ENCODE data around the gene NDUFS1. TPM values are rescaled to one million over a fixed set of nuclear protein-coding genes. Genes with fewer than 3 reads are reported as not detected.

NDUFS1 gene
- total and polyA plus RNA-seq, 9 of the 15 experiments (the other 6 are each of a cell fraction or from before 2014, with no cell fraction given) = 75.0 to 130 (median 91.5) TPM

DNA sequence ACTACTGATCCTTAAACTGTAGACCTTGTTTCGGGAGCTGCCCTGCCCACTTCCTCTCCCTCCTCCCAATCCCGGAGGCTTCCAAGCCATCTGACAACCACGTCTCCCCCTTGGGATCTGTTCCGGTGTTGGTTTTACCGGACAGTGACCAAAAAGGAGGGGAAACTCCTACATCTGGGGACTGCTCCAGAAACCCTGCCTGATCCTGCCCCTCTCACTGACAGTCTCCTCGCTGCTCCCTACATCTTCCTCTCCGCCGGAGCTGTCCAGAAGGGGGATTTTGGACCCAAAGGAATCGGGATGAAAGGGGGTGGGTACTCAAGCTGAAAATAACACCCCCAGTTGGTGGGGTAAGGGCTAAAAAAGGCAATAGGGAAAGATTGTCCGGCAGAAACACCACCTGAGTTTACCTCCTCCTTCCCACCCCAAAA is 74.8 kb downstream of the NDUFS1 start (continued):
- TF ChIP-seq POLR2AphosphoS5 (IDR thresholded peaks at IDR 0.05; ENCODE audit: control insufficient read depth, insufficient read depth, low read depth, low read length) (peak; percentile 19; the same call in 1 of the 2 replicates), HDAC1 (IDR thresholded peaks at IDR 0.05) (peak in 1 of 2 experiments; percentile 56; a peak in 1 of 4 replicates), ETS2 (tag; IDR thresholded peaks at IDR 0.05; ENCODE audit: borderline replicate concordance, poor library complexity, severe bottlenecking) (no peak), SMARCB1 (IDR thresholded peaks at IDR 0.05; ENCODE audit: insufficient read length, low read depth) (no peak), SRF (CRISPR knock-in tag; IDR thresholded peaks at IDR 0.05) (peak in 1 of 2 experiments; percentile 71; a peak in 1 of 4 replicates), TBP (optimal IDR thresholded peaks at IDR 0.05; ENCODE audit: low read depth, low read length) (peak; percentile 32), PML (IDR thresholded peaks at IDR 0.05; ENCODE audit: low read length) (peak; percentile 29; the same call in 1 of the 2 replicates), ARID1B (IDR thresholded peaks at IDR 0.05) (0 out of 2 replicates have a peak, but pooled peaks have one; percentile 14), OTX1 (CRISPR knock-in tag; IDR thresholded peaks at IDR 0.05) (no peak), NCOA1 (IDR thresholded peaks at IDR 0.05; ENCODE audit: low read depth) (peak; percentile 39; the same call in 1 of the 2 replicates), POLR2H (tag; IDR thresholded peaks at IDR 0.05; ENCODE audit: low read depth) (0 out of 2 replicates have a peak, but pooled peaks have one; percentile 57), KDM1A (IDR thresholded peaks at IDR 0.05) (0 out of 4 replicates have a peak, but pooled peaks of 1 of the 2 experiments have one; percentile 10), ZNF830 (CRISPR knock-in tag; IDR thresholded peaks at IDR 0.05) (0 out of 2 replicates have a peak, but pooled peaks have one; percentile 17), NR2C2 (CRISPR knock-in tag; IDR thresholded peaks at IDR 0.05) (no peak), NR2C2 (tag; IDR thresholded peaks at IDR 0.05) (0 out of 2 replicates have a peak, but pooled peaks have one; percentile 9)
- TF ChIP-seq, protein P1, sequence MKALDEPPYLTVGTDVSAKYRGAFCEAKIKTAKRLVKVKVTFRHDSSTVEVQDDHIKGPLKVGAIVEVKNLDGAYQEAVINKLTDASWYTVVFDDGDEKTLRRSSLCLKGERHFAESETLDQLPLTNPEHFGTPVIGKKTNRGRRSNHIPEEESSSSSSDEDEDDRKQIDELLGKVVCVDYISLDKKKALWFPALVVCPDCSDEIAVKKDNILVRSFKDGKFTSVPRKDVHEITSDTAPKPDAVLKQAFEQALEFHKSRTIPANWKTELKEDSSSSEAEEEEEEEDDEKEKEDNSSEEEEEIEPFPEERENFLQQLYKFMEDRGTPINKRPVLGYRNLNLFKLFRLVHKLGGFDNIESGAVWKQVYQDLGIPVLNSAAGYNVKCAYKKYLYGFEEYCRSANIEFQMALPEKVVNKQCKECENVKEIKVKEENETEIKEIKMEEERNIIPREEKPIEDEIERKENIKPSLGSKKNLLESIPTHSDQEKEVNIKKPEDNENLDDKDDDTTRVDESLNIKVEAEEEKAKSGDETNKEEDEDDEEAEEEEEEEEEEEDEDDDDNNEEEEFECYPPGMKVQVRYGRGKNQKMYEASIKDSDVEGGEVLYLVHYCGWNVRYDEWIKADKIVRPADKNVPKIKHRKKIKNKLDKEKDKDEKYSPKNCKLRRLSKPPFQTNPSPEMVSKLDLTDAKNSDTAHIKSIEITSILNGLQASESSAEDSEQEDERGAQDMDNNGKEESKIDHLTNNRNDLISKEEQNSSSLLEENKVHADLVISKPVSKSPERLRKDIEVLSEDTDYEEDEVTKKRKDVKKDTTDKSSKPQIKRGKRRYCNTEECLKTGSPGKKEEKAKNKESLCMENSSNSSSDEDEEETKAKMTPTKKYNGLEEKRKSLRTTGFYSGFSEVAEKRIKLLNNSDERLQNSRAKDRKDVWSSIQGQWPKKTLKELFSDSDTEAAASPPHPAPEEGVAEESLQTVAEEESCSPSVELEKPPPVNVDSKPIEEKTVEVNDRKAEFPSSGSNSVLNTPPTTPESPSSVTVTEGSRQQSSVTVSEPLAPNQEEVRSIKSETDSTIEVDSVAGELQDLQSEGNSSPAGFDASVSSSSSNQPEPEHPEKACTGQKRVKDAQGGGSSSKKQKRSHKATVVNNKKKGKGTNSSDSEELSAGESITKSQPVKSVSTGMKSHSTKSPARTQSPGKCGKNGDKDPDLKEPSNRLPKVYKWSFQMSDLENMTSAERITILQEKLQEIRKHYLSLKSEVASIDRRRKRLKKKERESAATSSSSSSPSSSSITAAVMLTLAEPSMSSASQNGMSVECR (CRISPR knock-in tag; IDR thresholded peaks at IDR 0.05) = 0 out of 2 replicates have a peak, but pooled peaks have one; percentile 33
- TF ChIP-seq, protein P2, sequence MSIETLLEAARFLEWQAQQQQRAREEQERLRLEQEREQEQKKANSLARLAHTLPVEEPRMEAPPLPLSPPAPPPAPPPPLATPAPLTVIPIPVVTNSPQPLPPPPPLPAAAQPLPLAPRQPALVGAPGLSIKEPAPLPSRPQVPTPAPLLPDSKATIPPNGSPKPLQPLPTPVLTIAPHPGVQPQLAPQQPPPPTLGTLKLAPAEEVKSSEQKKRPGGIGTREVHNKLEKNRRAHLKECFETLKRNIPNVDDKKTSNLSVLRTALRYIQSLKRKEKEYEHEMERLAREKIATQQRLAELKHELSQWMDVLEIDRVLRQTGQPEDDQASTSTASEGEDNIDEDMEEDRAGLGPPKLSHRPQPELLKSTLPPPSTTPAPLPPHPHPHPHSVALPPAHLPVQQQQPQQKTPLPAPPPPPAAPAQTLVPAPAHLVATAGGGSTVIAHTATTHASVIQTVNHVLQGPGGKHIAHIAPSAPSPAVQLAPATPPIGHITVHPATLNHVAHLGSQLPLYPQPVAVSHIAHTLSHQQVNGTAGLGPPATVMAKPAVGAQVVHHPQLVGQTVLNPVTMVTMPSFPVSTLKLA (conservative IDR thresholded peaks at IDR 0.05) = peak in 1 of 2 experiments; percentile 31; a peak in 1 of 4 replicates
- TF ChIP-seq, protein P3, sequence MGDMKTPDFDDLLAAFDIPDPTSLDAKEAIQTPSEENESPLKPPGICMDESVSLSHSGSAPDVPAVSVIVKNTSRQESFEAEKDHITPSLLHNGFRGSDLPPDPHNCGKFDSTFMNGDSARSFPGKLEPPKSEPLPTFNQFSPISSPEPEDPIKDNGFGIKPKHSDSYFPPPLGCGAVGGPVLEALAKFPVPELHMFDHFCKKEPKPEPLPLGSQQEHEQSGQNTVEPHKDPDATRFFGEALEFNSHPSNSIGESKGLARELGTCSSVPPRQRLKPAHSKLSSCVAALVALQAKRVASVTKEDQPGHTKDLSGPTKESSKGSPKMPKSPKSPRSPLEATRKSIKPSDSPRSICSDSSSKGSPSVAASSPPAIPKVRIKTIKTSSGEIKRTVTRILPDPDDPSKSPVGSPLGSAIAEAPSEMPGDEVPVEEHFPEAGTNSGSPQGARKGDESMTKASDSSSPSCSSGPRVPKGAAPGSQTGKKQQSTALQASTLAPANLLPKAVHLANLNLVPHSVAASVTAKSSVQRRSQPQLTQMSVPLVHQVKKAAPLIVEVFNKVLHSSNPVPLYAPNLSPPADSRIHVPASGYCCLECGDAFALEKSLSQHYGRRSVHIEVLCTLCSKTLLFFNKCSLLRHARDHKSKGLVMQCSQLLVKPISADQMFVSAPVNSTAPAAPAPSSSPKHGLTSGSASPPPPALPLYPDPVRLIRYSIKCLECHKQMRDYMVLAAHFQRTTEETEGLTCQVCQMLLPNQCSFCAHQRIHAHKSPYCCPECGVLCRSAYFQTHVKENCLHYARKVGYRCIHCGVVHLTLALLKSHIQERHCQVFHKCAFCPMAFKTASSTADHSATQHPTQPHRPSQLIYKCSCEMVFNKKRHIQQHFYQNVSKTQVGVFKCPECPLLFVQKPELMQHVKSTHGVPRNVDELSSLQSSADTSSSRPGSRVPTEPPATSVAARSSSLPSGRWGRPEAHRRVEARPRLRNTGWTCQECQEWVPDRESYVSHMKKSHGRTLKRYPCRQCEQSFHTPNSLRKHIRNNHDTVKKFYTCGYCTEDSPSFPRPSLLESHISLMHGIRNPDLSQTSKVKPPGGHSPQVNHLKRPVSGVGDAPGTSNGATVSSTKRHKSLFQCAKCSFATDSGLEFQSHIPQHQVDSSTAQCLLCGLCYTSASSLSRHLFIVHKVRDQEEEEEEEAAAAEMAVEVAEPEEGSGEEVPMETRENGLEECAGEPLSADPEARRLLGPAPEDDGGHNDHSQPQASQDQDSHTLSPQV (IDR thresholded peaks at IDR 0.05) = no peak

Data from K562 (cell line).